Right hindlimb (tissue), 1 donor: ENCODE results near the gene HHLA2.
"Not testable (repeated sequence)": the region's sequence is repeated elsewhere in the genome, so short reads cannot be mapped to it uniquely, and the experiment has no call there.

ENCODE experiments used
- DNase-seq: peaks from one replicate; pipeline ENCODE4 v3.0.0-alpha.2; 2018

Gene HHLA2

DNA sequence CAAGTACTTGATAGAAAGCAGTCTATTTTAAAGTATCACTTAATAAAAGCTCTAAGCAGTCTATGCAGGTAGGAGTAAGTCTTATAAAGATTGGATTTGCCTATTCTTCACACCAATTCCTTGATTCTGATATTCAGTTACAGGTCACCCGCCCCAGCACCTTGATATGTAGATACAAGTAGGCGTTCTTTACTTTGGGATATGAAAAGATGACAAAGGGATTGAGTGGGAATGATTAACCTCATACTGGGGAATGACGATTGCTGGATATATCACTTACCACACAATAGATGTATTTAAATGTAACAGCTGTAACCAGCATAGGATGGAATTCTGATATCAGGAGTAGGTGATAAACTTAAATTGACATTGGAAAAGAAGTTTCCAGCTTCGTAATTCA is 47.1 kb downstream of the HHLA2 start:
- DNase-seq: no peak

DNA sequence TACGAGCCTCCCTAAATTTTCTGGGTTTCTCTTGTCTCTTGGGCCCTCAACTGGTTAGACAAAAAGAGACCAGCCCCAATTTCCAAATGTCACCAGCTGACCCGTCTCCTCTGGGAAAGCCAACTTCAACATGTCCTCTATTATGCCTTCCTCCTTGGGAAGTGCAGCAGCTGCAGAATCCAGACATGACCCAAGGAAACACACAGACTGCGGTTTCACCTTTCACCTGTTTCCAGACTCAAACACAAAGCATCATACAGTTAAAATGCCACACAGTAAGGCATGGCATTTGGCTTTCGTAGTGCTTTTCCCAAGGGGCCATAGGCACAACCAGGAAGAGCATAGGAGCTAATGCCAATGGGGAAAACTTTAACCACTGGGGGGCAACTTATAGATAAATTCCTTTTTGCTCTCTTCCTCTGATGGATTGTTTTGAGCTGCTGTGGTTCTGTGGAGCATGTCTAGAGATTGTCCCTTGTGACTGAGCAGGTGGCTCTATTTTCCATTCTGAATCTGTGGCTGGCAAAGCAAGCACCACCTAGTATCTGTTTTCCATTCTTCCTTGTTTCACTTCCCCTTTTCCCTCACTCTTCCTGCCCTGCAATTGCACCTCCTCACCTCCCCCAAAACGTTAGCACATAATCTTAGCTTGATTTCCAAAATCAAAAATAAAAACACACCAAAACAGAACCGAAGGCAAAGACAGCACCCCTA is 49.3 kb downstream of the HHLA2 start:
- DNase-seq: no peak

DNA sequence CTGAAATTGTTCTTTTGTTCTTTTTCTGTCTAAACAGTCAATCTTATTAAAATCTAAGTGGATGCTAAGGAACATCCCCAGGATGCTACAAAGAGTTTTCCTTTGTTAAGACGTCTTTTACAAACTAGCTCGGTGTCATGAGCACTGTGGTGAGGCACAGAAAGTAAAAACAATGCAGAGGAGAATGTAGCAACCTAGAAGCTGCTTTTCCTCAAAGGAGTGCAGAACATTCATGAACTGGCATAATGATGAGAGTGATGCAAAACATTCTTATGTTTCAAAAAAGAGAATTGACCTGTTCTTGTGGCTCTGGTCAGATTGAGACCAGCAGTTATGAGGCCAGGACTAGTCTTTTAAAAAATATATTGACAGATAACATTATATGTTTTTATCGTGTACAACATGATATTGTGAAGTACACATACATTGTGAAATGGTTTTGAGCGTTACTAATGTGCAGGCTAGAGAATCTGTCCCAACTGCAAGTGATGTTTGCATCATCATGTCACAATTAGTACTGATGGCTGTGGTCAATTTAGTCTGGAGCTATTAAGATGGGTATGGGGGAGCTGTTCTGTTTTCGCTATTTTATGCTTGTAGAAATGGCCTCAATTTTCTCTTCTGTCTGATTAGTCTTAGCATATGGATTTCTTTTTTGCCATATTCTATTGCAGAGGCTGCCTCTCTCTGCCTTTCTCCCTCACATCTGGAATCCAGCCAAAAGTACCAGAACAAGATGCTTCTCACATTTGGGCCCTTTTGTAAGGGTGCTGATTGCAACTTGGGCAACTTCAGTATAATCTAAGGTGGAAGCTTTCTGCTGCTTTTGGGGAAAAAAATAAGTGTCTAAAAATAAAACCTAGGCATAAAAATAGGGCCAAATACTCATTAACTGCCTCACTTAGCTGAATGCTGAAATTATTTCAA is 50.2 kb downstream of the HHLA2 start:
- DNase-seq: no peak

GRCh38 chr3:108352176-108352575 is 55.8 kb downstream of the HHLA2 start:
- no peak for DNase-seq

- DNase-seq: no peak
Observed at GRCh38 chr3:108354562-108354961, 58.2 kb downstream of the HHLA2 start.

- DNase-seq: no peak
Observed at GRCh38 chr3:108357042-108357441, 60.7 kb downstream of the HHLA2 start.

GRCh38 chr3:108359011-108359410 is 62.7 kb downstream of the HHLA2 start:
- no peak for DNase-seq

DNA sequence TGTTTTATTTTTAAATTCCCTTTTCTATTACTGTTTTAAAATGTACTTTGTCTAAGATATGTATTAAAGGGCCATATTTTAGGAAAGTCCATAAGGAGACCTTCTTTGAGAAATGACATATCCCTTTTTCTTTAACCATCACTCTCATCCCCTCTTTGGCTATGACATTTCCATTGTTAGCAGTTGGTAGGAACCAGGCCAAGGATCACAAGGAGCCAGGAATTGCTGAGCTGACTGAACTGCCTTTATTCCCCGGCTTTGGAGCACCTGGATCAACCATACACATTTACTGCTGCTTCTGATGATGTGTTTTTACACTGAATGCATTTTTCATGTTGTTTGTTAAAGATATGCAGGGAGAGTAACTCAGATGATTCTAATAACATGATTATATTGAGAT is 79.7 kb downstream of the HHLA2 start:
- DNase-seq: no peak

GRCh38 chr3:108377384-108377783 is 81.0 kb downstream of the HHLA2 start:
- no peak for DNase-seq

DNA sequence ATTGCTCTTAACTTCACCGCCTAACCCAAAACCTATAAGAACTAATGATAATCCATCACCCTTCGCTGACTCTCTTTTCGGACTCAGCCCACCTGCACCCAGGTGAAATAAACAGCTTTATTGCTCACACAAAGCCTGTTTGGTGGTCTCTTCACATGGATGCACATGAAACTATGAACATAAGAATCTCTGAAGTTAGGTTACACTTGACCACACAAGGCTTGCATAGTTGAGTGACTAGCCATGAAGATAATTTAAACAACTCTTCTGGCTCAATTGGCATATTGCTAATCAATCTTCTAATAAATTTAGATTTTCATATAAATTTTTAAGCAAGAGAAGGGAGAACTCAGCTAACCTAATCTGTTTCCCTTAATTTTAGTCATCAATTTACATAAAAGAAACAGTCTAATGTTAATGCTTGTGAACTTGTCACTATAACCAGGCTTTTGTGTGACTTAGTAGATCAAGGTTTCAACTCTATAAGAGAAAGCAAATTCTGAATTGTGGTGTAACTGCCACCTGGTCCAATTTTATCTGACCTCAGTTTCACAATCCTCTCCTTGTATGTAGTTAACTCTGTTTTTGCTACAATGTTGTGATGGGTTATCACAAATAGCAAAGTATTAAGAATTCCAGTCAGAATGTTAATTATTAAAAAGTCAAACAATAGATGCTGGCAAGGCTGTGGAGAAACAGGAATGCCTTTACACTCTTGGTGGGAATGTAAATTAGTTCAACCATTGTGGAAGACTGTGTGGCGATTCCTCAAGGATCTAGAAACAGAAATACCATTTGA is 82.0 kb downstream of the HHLA2 start:
- DNase-seq: no peak

GRCh38 chr3:108378952-108379342 is 82.6 kb downstream of the HHLA2 start:
- not testable (repeated sequence) for DNase-seq

DNA sequence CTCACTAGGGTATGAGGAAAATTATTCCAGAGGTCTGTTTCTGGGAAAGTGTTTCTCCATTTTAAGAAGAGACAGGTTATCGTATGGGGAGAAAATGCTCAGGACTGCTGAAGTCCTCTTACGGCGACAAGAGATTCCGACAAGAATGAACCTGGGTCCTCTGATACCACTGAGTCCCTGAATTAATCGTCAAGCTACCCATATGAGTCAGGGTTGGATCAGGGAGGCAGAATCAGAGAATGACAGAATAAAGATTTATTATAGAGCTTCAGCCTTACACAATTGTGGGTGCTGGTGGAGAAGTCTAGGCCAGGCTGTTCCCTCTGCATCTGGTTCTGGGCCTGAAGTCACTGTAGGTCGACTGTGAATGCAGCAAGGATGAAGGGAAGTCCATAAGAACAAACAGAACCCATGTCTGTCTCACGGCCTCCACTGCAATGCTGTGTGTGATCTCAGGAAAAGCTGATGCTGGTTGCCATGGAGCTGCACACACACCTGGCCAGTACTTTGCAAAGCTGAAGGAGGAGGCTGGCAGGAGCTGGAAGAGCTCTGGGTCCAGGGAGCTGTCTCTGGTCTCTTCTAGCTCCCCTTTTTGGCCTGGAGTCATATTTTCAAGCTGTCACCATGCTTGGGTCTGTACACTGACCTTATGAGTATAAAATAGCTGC is 83.9 kb downstream of the HHLA2 start:
- DNase-seq: no peak

DNA sequence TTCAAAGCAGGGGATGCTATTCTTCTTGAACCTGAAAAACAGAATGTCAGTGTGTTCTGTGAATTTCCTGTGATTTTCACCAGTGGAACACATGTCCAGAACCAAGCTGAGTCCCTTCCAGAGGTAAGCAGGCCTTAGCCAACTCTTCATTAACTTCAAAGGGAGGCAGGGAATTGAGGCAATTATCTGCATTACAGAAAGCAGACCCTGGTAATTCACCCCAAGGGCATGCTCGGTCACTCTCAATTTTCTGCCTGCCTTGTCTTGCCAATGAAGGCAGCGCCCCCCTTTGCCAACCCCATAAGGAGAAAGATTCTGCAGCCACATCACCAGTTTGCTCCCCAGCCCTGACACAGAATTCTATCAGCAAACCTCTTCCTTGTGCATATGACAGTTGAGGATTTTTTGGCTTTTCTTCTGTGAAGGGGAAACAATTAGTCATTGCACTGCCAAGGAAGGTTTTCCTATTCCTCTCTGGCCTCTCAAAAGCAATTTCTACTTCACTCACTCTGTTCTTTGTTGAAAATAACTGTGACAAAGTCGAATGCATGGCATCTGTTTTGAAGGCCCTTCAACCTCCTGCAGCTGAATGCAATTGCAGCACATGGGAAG is 85.3 kb downstream of the HHLA2 start:
- no peak for DNase-seq

GRCh38 chr3:108383306-108383705 is 87.0 kb downstream of the HHLA2 start:
- no peak for DNase-seq

DNA sequence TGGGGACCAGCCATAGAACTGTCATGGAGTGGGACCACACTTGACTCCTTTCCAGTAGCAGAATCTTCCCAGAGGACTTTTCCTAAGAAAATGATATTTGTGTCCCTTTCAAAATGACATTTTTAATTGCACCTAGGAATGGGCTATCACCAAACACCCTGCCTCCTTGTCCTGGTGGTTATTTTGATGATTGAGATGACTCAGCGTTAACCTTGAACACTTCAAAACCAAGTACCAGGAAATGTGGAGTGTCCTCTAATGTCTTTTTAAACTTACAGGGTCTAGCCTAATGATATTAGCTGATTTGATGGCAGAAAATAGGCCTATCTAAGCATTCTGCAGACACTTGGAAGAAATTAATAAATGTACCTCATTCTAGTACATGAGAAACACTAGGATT is 90.7 kb downstream of the HHLA2 start:
- no peak for DNase-seq

DNA sequence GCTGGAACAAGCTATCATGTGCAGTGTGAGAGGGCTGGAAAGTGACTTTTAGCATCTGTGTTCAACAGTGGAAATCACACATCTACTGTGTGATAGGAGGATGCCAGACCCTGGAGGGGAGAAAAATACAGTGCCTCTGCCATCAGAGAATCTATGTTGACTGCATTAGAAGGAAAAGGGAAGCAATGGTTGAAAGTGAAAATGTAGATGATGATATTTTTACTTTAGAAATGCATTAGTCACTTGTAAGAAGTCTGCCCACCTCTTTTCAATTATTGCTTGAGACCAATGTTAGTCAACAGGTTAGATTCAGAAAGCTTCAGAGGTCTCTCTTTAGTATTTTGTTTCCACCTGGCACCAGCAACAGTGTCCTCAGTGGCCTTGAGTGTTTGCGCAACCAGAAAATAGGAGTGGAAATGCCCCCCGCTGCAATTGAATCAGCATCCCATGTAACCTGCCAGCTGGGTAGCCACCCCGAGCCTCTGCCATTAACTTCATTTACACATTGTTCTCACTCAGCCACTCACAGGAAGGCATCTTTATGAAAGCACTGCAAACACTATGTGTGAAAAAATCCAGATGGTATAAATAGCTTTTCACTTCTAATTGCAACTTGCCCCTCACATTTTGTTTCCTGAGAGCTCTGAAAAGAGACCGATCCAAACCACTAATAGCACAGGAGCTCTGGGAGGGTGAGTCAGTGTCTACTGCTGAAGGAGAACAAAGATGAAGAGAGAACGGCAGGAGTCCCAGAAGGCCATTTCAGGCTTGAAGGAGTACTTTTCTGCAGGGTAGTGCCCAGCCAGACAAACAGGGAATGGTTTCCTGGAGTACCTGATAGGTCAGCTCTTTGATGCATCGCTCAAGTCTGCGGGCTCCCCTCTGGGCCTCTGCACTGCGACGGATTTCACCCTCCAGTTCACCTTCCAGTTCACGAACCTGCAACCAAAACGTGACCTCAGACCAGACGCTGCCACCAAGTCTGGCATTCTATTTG is 92.1 kb downstream of the HHLA2 start:
- no peak for DNase-seq

DNA sequence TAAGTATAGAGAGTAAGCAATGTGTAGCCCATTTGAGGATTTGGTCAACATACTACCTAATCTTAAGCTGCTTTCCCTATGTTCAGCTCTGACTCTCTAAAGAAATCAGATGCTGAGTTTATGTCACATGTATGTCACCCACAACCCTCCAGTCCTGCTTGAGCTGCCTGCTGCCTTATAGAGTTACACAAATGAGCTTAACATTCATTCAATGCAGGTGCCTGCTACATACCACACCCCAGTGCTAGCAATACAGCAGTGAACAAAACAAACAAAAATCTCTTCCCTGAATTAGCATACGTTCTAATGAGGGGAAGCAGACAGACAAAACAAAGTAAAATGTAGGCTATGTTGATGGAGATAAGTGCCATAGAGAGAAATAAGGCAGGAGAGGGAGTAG is 93.0 kb downstream of the HHLA2 start:
- no peak for DNase-seq

GRCh38 chr3:108391917-108392593 is 95.7 kb downstream of the HHLA2 start:
- DNase-seq: no peak

- no peak for DNase-seq
Observed at GRCh38 chr3:108393128-108393900, 97.0 kb downstream of the HHLA2 start.

- DNase-seq: no peak
Observed at GRCh38 chr3:108394016-108394415, 97.7 kb downstream of the HHLA2 start.
